Effector CD4-positive, alpha-beta T cell (primary cell): ENCODE results near the gene AKT2.

ENCODE experiments used
- DNase-seq: peaks from one replicate; pipeline ENCODE4 v3.0.0-alpha.2; 2020

The AKT2 gene

GRCh38 chr19:40300668-40301067, 15.5 kb upstream of the AKT2 start:
- no peak for DNase-seq

GRCh38 chr19:40298026-40298425, 12.9 kb upstream of the AKT2 start:
- no peak for DNase-seq

- DNase-seq = no peak
Observed at GRCh38 chr19:40294560-40294959, 9.4 kb upstream of the AKT2 start.

DNA sequence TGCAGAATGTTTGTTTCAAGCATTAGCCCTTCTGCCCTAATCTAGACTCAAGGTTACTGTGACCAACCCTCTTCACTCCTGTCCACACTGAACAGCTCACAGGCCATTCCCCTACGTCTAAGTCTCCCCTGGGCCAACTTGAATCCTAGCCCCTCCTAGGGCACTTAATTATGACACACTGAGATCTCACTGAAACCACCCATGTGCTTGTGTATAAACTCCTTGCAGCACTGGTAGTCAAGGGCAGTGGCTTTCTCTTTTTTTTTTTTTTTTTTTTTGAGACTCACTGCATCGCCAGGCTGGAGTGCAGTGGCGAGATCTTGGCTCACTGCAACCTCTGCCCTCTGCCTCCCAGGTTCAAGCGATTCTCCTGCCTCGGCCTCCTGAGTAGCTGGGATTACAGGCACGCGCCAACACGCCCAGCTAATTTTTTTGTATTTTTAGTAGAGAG, 1.9 kb upstream of the AKT2 start:
- no peak for DNase-seq

- DNase-seq = no peak
Observed at GRCh38 chr19:40286235-40286970, 1.3 kb upstream of the AKT2 start.

- DNase-seq = peak; percentile 95
Observed at GRCh38 chr19:40285353-40286234, 449 bp upstream of the AKT2 start.

DNA sequence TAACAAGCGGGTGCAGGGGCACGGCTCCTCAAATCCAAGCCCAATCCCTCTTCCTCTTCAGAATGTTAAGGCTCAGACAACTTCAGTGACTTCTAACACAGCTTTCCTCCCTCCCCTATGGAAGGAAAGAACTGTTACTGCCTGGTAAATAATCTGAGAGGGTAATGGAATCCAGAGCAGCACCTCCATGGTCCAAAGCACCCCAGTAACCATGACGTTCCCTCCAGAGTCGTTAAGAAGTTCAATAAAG, 969 bp downstream of the AKT2 start:
- no peak for DNase-seq

DNA sequence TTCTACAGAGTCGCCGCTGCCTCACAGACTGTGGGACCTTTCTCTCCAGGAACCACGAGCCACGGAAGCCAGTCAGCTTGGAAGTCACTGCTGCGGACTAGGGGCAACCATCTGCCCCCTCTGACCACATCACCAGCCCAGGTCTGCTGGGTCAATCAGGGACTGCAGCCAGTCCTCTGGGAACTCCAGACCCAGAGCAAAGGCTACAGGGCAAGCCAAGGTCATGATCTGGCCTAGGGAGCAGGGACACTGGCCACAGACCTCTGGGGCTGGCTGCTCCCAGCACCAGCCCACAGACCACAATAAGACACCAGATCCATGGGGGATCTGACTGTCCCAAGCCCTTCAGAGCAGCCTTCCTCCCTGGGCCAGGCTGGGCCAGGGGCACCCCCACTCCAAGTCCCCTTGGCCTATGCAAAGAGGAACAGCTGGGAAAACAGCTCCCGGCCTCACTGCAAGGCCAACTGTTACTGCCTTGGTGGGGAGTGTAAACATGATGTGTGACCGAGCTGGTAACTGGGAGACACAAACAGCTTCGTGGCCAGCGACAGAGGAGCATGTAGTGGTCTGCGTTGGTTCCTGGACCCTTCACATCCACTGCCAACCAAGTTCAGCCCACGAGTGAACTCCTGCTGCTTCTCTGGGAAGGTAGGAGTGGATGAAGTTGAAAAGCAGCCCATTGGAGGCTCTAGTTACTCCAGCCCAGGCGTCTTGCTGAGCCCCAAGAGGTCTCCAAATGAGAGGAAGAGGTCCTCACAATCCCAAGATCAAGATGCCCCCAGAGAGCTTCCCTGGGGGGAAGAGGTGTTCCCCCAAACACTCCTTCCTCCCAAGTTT, 1.5 kb downstream of the AKT2 start:
- no peak for DNase-seq

GRCh38 chr19:40282920-40283319, 2.2 kb downstream of the AKT2 start:
- no peak for DNase-seq

GRCh38 chr19:40282209-40282580, 3.0 kb downstream of the AKT2 start:
- DNase-seq = no peak

DNA sequence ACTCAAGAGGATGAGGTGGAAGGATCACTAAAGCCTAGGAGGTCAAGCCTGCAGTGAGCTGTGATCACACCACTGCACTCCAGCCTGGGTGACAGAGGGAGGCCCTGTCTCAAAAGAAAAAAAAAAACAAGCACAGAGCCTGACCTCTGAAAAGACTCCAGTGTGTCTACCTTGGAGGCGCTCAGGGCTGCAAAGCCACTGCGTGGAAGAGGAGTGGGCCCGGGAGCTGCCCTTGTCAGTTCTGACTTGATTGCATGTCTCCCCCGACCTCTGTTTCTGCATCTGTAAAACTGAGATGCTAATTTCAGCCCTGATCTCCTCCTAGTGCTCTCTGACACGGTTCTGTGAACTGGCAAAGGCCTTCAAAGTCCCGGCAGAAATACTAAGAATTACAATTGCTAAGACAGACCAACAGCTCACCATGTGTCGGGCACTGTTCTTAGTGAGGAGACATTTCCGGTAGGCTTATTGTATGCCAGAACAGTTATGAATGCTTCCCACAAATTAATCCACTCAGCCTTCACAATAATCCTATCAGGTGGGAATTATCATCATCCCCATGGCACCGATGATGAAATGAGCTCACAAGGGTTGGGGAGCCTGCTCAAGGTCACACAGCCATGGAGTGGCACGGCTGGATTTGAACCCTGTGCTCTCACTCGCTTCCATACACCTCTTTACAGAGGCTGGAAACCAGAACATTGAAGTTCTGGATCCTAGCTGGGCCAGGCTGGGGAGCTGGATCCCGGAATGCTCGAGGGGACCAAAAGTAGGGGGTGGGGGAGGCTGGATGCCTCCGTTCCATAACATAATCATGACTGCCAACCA, 3.5 kb downstream of the AKT2 start:
- no peak for DNase-seq

DNA sequence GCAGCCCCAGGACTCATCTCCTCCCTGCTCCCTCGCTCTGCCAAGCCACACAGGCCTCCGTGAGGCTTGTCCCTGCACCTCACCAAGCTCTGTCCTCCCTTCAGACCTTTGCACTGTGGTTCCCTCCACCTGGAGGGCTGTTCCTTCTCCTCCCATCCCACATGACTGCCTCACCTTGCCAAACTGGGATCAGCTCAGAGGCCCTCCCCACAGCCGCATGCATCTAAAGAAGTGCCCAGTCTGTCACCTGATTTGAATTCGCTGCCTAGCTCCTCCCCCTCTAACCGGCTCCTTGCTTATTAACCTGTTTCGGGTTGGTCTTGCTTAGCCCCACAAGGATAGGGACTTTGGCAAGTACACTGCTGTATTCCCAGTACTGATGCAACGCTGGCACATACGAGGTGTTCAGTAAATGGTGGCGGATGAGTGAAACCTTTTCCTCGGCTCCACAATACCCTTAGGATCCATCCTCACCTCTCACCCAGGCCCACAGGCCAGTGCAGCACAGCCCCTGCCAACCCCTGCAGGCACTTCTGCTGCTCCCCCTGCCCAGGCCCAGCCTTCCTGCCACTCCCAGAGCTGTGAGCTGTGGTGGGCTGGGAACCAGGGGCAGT, 4.4 kb downstream of the AKT2 start:
- no peak for DNase-seq

GRCh38 chr19:40279761-40280607, 5.2 kb downstream of the AKT2 start:
- DNase-seq = no peak

GRCh38 chr19:40279120-40279551, 6.0 kb downstream of the AKT2 start:
- DNase-seq = no peak

DNA sequence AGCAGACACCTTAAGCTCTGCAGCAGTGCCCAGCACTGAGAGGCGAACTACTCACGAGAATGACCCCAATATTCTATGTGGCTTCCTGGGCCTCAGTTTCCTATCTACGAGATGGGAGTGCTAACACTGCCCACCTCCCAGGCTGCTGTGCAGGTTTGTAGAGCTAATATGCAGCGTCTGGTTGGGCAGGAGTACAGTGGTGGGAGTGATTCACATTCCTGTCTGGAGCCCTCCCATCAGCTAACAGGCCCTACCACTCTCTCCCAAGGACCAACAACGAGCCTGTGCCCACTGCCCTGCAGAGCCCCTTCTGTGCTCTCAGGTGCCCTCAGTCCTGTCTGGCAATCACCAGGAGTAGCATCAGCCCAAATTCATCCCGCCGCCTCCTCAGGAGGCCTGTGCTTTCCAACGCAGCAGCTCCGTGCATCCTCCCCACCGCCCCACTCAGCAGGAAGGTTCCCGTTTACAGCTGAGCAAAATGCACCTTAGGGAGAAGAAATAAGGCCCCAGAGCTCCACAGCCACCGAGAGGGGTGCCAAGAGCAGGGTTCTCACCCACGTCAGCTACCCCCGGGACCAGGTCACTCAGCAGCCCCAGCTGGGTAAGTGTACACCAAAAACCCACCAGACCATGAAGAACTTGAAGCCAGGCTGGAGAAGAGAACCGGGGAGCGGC, 6.6 kb downstream of the AKT2 start:
- no peak for DNase-seq

GRCh38 chr19:40277356-40278059, 7.6 kb downstream of the AKT2 start:
- no peak for DNase-seq

GRCh38 chr19:40274585-40275544, 10.3 kb downstream of the AKT2 start:
- DNase-seq = no peak
